ENCODE measurements around the gene PNPT1. TPM values are rescaled to one million over a fixed set of nuclear protein-coding genes. Genes with fewer than 3 reads are reported as not detected.
A peak's percentile ranks its signal among the peaks of the same experiment; 100 is the strongest.

The PNPT1 gene
- total and polyA plus RNA-seq, 2 of the 4 experiments (the other 2 are of a cell fraction), result 11.2 to 14.3 TPM

DNA sequence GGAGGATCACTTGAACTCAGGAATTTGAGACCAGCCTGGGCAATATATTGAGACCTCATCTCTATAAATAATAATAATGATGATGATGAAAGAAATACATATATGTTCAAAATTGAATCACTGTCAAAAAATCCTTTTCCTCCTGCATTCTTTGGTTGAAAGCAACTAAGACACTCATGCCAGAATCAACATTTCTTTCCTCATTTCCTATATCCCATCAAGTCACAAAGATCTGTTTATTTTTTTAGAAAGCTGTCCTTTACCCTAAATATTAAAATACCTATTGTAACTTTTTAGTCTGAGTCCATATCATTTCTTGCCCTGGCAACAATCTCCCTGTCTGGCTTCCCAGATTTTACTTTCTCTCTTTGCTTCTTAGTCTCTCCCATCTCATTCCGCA is 44.4 kb downstream of the PNPT1 start:
- Histone ChIP-seq H2BK20ac (ENCODE audit: low read depth, low read length) (no peak overlapping the region), H2AFZ (replicated peaks; ENCODE audit: low read length, poor library complexity) (no peak overlapping the region), H2AK5ac (ENCODE audit: low read depth, low read length) (no peak overlapping the region), H4K8ac (ENCODE audit: low read depth in 2 of 2, low read length in 2 of 2) (no peak overlapping the region), H3K27me3 (ENCODE audit: control insufficient read depth, insufficient read depth, low read length) (no peaks in the 10 kb centered on the region), H3K4me2 (ENCODE audit: low read depth, low read length) (no peak overlapping the region), H3K79me1 (ENCODE audit: low read depth in 1 of 2, low read length in 2 of 2) (no peaks in the 10 kb centered on the region), H3K36me3 (ENCODE audit: control insufficient read depth, insufficient read depth, low read length) (peaks cover 7% of the 10 kb centered on the region), H3K9ac (ENCODE audit: low read depth, low read length) (no peak overlapping the region), H2BK15ac (ENCODE audit: low read depth, low read length) (no peak overlapping the region), H2BK120ac (ENCODE audit: low read depth, low read length) (no peak overlapping the region), H4K5ac (ENCODE audit: low read depth, low read length) (no peak overlapping the region), H2BK5ac (ENCODE audit: low read depth, low read length, poor library complexity, severe bottlenecking) (no peak overlapping the region), H3K9me1 (ENCODE audit: insufficient read depth, low read length) (no peaks in the 10 kb centered on the region), H3K56ac (ENCODE audit: extremely low read depth, insufficient read depth, low read length) (no peak overlapping the region), H4K91ac (ENCODE audit: insufficient read depth, low read depth, low read length) (no peak overlapping the region), H2AK9ac (replicated peaks; ENCODE audit: low read depth, low read length, poor library complexity) (no peak overlapping the region), H3K4me1 (ENCODE audit: control insufficient read depth, insufficient read depth, low read length) (peaks cover 2% of the 10 kb centered on the region), H4K20me1 (ENCODE audit: insufficient read depth, low read length) (no peaks in the 10 kb centered on the region), H3K14ac (replicated peaks; ENCODE audit: low read depth, low read length) (no peak overlapping the region), H3K23ac (ENCODE audit: low read depth, low read length) (no peak overlapping the region), H3K4me3 (ENCODE audit: insufficient read depth, low read depth, low read length) (no peak overlapping the region), H3K18ac (ENCODE audit: low read depth, low read length) (no peak overlapping the region), H3K4ac (ENCODE audit: low read depth, low read length) (no peak overlapping the region), H3K27ac (ENCODE audit: insufficient read depth, low read length) (no peak overlapping the region), H3K9me3 (ENCODE audit: control insufficient read depth, insufficient read depth, low read length) (no peaks in the 10 kb centered on the region)
- CTCF ChIA-PET, result interaction anchor here (0.7 kb wide), 1 partner anchor 13 kb away, joined by 3 read pairs; no protein-coding TSS in a partner anchor
- peak; percentile 8 for DNase-seq
- dilution Hi-C loops (cut with HindIII; ENCODE audit: low sequenced_read_pairs, unreplicated experiment), result no loop called here
- ATAC-seq (ENCODE audit: low read depth), result no peak
- intact Hi-C loops (cut with micrococcal nuclease), result no loop called here
- no TSS peak for BruUV-seq (replicated peaks)
- POLR2A ChIA-PET (ENCODE audit: unreplicated experiment), result no interaction called here
- no peak for TF ChIP-seq RCOR1 (IDR thresholded peaks at IDR 0.05; ENCODE audit: insufficient replicate concordance, low read length)
- TF ChIP-seq CHD1 (IDR thresholded peaks at IDR 0.05; ENCODE audit: low read depth, low read length), result no peak
- TF ChIP-seq MAZ (IDR thresholded peaks at IDR 0.05; ENCODE audit: borderline replicate concordance, low read depth, low read length), result no peak
- TF ChIP-seq NFE2L2 (IDR thresholded peaks at IDR 0.05; ENCODE audit: low read depth, low read length), result no peak
- TF ChIP-seq RFX5 (IDR thresholded peaks at IDR 0.05; ENCODE audit: low read depth, low read length), result no peak
- TF ChIP-seq, protein P1, sequence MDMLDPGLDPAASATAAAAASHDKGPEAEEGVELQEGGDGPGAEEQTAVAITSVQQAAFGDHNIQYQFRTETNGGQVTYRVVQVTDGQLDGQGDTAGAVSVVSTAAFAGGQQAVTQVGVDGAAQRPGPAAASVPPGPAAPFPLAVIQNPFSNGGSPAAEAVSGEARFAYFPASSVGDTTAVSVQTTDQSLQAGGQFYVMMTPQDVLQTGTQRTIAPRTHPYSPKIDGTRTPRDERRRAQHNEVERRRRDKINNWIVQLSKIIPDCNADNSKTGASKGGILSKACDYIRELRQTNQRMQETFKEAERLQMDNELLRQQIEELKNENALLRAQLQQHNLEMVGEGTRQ (IDR thresholded peaks at IDR 0.05; ENCODE audit: low read depth, low read length), result no peak
- no peak for TF ChIP-seq POLR2A (IDR thresholded peaks at IDR 0.05; ENCODE audit: low read depth, low read length)
- TF ChIP-seq FOS (IDR thresholded peaks at IDR 0.05; ENCODE audit: low read depth, low read length), result no peak
- no peak for TF ChIP-seq BHLHE40 (IDR thresholded peaks at IDR 0.05; ENCODE audit: low read depth, low read length)
- no peak for TF ChIP-seq SMC3 (IDR thresholded peaks at IDR 0.05; ENCODE audit: low read depth, low read length)
- TF ChIP-seq, protein P2, sequence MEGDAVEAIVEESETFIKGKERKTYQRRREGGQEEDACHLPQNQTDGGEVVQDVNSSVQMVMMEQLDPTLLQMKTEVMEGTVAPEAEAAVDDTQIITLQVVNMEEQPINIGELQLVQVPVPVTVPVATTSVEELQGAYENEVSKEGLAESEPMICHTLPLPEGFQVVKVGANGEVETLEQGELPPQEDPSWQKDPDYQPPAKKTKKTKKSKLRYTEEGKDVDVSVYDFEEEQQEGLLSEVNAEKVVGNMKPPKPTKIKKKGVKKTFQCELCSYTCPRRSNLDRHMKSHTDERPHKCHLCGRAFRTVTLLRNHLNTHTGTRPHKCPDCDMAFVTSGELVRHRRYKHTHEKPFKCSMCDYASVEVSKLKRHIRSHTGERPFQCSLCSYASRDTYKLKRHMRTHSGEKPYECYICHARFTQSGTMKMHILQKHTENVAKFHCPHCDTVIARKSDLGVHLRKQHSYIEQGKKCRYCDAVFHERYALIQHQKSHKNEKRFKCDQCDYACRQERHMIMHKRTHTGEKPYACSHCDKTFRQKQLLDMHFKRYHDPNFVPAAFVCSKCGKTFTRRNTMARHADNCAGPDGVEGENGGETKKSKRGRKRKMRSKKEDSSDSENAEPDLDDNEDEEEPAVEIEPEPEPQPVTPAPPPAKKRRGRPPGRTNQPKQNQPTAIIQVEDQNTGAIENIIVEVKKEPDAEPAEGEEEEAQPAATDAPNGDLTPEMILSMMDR (conservative IDR thresholded peaks at IDR 0.05; ENCODE audit: low read depth, low read length), result no peak
- TF ChIP-seq CEBPB (IDR thresholded peaks at IDR 0.05; ENCODE audit: low read depth, low read length), result no peak
- TF ChIP-seq MXI1 (IDR thresholded peaks at IDR 0.05; ENCODE audit: borderline replicate concordance, low read depth, low read length), result no peak
- no peak for TF ChIP-seq RAD21 (IDR thresholded peaks at IDR 0.05; ENCODE audit: low read length)
- TF ChIP-seq MAFK (IDR thresholded peaks at IDR 0.05; ENCODE audit: low read depth, low read length), result no peak
- TF ChIP-seq, protein P3, sequence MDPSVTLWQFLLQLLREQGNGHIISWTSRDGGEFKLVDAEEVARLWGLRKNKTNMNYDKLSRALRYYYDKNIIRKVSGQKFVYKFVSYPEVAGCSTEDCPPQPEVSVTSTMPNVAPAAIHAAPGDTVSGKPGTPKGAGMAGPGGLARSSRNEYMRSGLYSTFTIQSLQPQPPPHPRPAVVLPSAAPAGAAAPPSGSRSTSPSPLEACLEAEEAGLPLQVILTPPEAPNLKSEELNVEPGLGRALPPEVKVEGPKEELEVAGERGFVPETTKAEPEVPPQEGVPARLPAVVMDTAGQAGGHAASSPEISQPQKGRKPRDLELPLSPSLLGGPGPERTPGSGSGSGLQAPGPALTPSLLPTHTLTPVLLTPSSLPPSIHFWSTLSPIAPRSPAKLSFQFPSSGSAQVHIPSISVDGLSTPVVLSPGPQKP (IDR thresholded peaks at IDR 0.05; ENCODE audit: borderline replicate concordance, low read depth, low read length), result no peak
- WGBS, 2 experiments (ENCODE audit: extremely low coverage in 2 of 2, insufficient read length in 1 of 2), result no CpG with 5 or more reads among the region's 1 CpG
- in situ Hi-C loops (cut with MboI; ENCODE audit: low sequenced_read_pairs), result no loop called here

All from IMR-90 (cell line).